Measurements from ENCODE around the gene ZNF581. TPM values are rescaled to one million over a fixed set of nuclear protein-coding genes. Genes with fewer than 3 reads are reported as not detected.

The ZNF581 gene
- total RNA-seq, 2 donors from 2014 or later = 47.2 to 48.7 TPM

GRCh38 chr19:55679343-55680257 lies 36.2 kb downstream of the ZNF581 start:
- H3K27ac Mint-ChIP-seq = no peak overlapping the region

GRCh38 chr19:55680339-55681130 lies 37.1 kb downstream of the ZNF581 start:
- H3K36me3 Mint-ChIP-seq (ENCODE audit: low read depth) = peaks cover 50% of the 10 kb centered on the region
- 94% methylated on average over 15 to 20 of the region's 20 CpGs for WGBS, 2 experiments (ENCODE audit: insufficient coverage in 1 of 2, insufficient read length in 1 of 2)
- H3K27ac Mint-ChIP-seq = no peak overlapping the region
- no peaks in the 10 kb centered on the region for H3K9me3 Mint-ChIP-seq
- DNase-seq = no peak
- Histone ChIP-seq H3K27ac (ENCODE audit: low read depth, low read length) (no peak overlapping the region), H3K9ac (ENCODE audit: extremely low read depth, low read length, poor library complexity, severe bottlenecking) (no peak overlapping the region), H3K9me3 (ENCODE audit: control insufficient read depth, low read length) (no peaks in the 10 kb centered on the region), H3K27me3 (ENCODE audit: control insufficient read depth, insufficient read depth, low read length, poor library complexity, severe bottlenecking) (no peaks in the 10 kb centered on the region), H3K4me1 (ENCODE audit: control insufficient read depth, insufficient read depth, low read length) (peaks cover 15% of the 10 kb centered on the region), H3K4me3 (ENCODE audit: low read length) (no peak overlapping the region), H3K36me3 (ENCODE audit: control insufficient read depth, insufficient read depth, low read length) (peaks cover 47% of the 10 kb centered on the region)
- peaks cover 31% of the 10 kb centered on the region for H3K4me1 Mint-ChIP-seq
- H3K27me3 Mint-ChIP-seq (ENCODE audit: insufficient read depth) = no peaks in the 10 kb centered on the region
- TF ChIP-seq, protein P1, sequence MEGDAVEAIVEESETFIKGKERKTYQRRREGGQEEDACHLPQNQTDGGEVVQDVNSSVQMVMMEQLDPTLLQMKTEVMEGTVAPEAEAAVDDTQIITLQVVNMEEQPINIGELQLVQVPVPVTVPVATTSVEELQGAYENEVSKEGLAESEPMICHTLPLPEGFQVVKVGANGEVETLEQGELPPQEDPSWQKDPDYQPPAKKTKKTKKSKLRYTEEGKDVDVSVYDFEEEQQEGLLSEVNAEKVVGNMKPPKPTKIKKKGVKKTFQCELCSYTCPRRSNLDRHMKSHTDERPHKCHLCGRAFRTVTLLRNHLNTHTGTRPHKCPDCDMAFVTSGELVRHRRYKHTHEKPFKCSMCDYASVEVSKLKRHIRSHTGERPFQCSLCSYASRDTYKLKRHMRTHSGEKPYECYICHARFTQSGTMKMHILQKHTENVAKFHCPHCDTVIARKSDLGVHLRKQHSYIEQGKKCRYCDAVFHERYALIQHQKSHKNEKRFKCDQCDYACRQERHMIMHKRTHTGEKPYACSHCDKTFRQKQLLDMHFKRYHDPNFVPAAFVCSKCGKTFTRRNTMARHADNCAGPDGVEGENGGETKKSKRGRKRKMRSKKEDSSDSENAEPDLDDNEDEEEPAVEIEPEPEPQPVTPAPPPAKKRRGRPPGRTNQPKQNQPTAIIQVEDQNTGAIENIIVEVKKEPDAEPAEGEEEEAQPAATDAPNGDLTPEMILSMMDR (conservative IDR thresholded peaks at IDR 0.05) = no peak
- H3K4me3 Mint-ChIP-seq = no peak overlapping the region

More at GRCh38 chr19:55679343-55680257, 36.2 kb downstream of the ZNF581 start:
- Mint-ChIP-seq H3K36me3 (ENCODE audit: low read depth) (peaks cover 43% of the 10 kb centered on the region), H3K4me3 (no peak overlapping the region), H3K27me3 (ENCODE audit: insufficient read depth) (no peaks in the 10 kb centered on the region), H3K9me3 (no peaks in the 10 kb centered on the region), H3K4me1 (peaks cover 29% of the 10 kb centered on the region)
- H3K36me3 ChIP-seq (ENCODE audit: control insufficient read depth, insufficient read depth, low read length) = peaks cover 40% of the 10 kb centered on the region
- H3K9me3 ChIP-seq (ENCODE audit: control insufficient read depth, low read length) = no peaks in the 10 kb centered on the region
- no peak overlapping the region for H3K9ac ChIP-seq (ENCODE audit: extremely low read depth, low read length, poor library complexity, severe bottlenecking)
- H3K4me3 ChIP-seq (ENCODE audit: low read length) = no peak overlapping the region
- no peak for DNase-seq
- no peaks in the 10 kb centered on the region for H3K27me3 ChIP-seq (ENCODE audit: control insufficient read depth, insufficient read depth, low read length, poor library complexity, severe bottlenecking)
- 94 to 96% methylated on average over 10 to 24 of the region's 24 CpGs for WGBS, 2 experiments (ENCODE audit: insufficient coverage in 1 of 2, insufficient read length in 1 of 2)
- TF ChIP-seq, protein P1 (conservative IDR thresholded peaks at IDR 0.05) = no peak
- H3K4me1 ChIP-seq (ENCODE audit: control insufficient read depth, insufficient read depth, low read length) = peaks cover 15% of the 10 kb centered on the region
- H3K27ac ChIP-seq (ENCODE audit: low read depth, low read length) = no peak overlapping the region

GRCh38 chr19:55681131-55682092 lies 38.0 kb downstream of the ZNF581 start:
- Histone ChIP-seq H3K27me3 (ENCODE audit: control insufficient read depth, insufficient read depth, low read length, poor library complexity, severe bottlenecking) (no peaks in the 10 kb centered on the region), H3K4me3 (ENCODE audit: low read length) (no peak overlapping the region), H3K36me3 (ENCODE audit: control insufficient read depth, insufficient read depth, low read length) (peaks cover 55% of the 10 kb centered on the region), H3K4me1 (ENCODE audit: control insufficient read depth, insufficient read depth, low read length) (peaks cover 15% of the 10 kb centered on the region), H3K9me3 (ENCODE audit: control insufficient read depth, low read length) (no peaks in the 10 kb centered on the region), H3K27ac (ENCODE audit: low read depth, low read length) (no peak overlapping the region), H3K9ac (ENCODE audit: extremely low read depth, low read length, poor library complexity, severe bottlenecking) (no peak overlapping the region)
- Mint-ChIP-seq H3K36me3 (ENCODE audit: low read depth) (peaks cover 58% of the 10 kb centered on the region), H3K27ac (no peak overlapping the region), H3K9me3 (no peaks in the 10 kb centered on the region), H3K4me1 (peaks cover 29% of the 10 kb centered on the region), H3K27me3 (ENCODE audit: insufficient read depth) (no peaks in the 10 kb centered on the region), H3K4me3 (no peak overlapping the region)
- TF ChIP-seq, protein P1 (conservative IDR thresholded peaks at IDR 0.05) = no peak
- no peak for DNase-seq
- WGBS, 2 experiments (ENCODE audit: insufficient coverage in 1 of 2, insufficient read length in 1 of 2) = 91 to 94% methylated on average over 5 to 9 of the region's 9 CpGs

All from endodermal cell (in vitro differentiated cells).